Chondrocyte (in vitro differentiated cells): ENCODE results near the gene ACOX1. TPM values are rescaled to one million over a fixed set of nuclear protein-coding genes. Genes with fewer than 3 reads are reported as not detected.

Experiments
- DNase-seq: peaks from one replicate; pipeline ENCODE4 v3.0.0; 2021; ENCODE audit warnings: mixed read lengths, low spot score
- H3K27ac Mint-ChIP-seq: one replicate; pipeline ENCODE4 v1.8.0; 2021; ENCODE audit warnings: mild to moderate bottlenecking, moderate library complexity, mixed read lengths; ENCODE audit not compliant: unreplicated experiment
- H3K27me3 Mint-ChIP-seq: 2 replicates; pipeline ENCODE4 v1.8.0; 2021; ENCODE audit warnings: low read depth, mixed read lengths
- H3K36me3 Mint-ChIP-seq: 2 replicates; pipeline ENCODE4 v1.8.0; 2021; ENCODE audit warnings: low read depth, mixed read lengths
- H3K4me1 Mint-ChIP-seq: 2 replicates; pipeline ENCODE4 v1.8.0; 2021; ENCODE audit warnings: low read depth, mild to moderate bottlenecking, mixed read lengths
- H3K4me3 Mint-ChIP-seq: one replicate; pipeline ENCODE4 v1.8.0; 2021; ENCODE audit warnings: mild to moderate bottlenecking, moderate library complexity, mixed read lengths; ENCODE audit not compliant: unreplicated experiment
- H3K9me3 Mint-ChIP-seq: 2 replicates; pipeline ENCODE4 v1.8.0; 2021; ENCODE audit warnings: low read depth, mixed read lengths
- total RNA-seq: library from RNA; stranded (reverse); gene quantifications from 3 replicates; pipeline ENCODE4 v1.2.1, GENCODE V29; 2021
- TF ChIP-seq, protein P1 (sequence below): fragments of 200-600 bp; sonication (generic); IDR thresholded peaks from 2 replicates; pipeline ENCODE4 v1.5.0; 2021; ENCODE audit warnings: antibody characterized with exemption, mild to moderate bottlenecking, moderate library complexity

Gene ACOX1
- total RNA-seq, 1 donor from 2014 or later: 50.2 TPM

DNA sequence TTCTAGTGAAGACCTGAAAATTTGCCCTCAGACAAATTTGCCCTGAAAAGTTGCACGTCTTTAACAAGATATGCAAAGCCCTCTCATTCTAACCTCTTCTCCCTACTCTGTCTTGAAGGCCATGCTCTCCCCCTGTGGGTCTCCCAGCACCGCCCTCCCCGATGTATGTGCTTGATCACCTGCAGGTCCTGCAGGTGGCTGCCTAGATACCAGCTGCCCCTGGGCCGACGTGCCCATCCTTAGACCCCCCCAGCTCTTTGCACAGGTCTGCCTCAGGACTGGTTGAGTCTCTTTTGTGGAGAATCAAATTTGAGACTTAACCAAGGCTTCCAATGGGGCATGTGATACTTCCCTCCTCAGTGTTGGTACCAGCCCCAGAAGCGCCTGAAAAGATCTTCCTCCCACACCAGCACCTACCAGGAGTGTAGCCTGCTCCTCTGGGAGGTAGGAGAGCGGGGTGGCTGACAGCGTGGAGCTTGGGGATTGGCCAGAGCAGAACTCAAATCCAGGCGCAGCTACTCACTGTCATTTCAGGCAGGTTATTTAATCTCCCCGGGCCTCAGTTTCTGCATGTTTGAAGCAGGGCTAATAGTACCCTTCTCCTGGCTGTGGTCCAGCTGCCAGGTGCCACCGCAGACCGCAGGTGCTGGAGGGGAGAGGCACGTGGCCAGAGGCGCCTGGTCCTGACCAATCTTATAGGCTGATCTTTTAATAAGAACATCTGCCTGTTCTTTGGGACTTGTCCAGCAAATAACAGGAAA, 69.7 kb downstream of the ACOX1 start:
- Mint-ChIP-seq H3K27ac (no peak overlapping the region), H3K4me1 (peaks cover 4% of the 10 kb centered on the region), H3K9me3 (no peaks in the 10 kb centered on the region), H3K36me3 (peaks cover 6% of the 10 kb centered on the region), H3K27me3 (no peaks in the 10 kb centered on the region), H3K4me3 (no peak overlapping the region)
- DNase-seq: no peak
- TF ChIP-seq, protein P1, sequence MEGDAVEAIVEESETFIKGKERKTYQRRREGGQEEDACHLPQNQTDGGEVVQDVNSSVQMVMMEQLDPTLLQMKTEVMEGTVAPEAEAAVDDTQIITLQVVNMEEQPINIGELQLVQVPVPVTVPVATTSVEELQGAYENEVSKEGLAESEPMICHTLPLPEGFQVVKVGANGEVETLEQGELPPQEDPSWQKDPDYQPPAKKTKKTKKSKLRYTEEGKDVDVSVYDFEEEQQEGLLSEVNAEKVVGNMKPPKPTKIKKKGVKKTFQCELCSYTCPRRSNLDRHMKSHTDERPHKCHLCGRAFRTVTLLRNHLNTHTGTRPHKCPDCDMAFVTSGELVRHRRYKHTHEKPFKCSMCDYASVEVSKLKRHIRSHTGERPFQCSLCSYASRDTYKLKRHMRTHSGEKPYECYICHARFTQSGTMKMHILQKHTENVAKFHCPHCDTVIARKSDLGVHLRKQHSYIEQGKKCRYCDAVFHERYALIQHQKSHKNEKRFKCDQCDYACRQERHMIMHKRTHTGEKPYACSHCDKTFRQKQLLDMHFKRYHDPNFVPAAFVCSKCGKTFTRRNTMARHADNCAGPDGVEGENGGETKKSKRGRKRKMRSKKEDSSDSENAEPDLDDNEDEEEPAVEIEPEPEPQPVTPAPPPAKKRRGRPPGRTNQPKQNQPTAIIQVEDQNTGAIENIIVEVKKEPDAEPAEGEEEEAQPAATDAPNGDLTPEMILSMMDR: no peak

DNA sequence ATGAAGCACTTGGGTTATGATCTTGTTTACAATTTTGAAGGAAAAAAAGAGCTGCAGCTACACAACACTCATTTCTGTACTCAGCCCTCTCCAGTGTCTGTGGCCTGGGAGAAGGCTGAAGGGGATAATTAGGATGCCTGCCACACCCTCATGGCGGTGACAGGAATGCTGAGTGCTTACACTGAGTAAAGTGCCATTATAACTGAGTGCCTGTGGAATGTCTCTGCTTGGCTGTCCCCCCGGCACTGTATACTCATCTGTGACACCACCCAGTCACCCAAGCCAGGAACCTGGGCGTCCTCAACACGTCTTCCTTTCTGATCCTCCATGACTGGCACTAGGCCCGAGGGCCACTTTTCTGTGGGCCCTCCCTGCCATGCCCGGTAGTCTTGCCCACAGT, 70.8 kb downstream of the ACOX1 start:
- Mint-ChIP-seq H3K4me1 (peaks cover 9% of the 10 kb centered on the region), H3K27me3 (no peaks in the 10 kb centered on the region), H3K9me3 (no peaks in the 10 kb centered on the region), H3K4me3 (no peak overlapping the region), H3K36me3 (peaks cover 3% of the 10 kb centered on the region), H3K27ac (peak overlapping the region; percentile 17)
- DNase-seq: no peak
- TF ChIP-seq, protein P1: no peak

DNA sequence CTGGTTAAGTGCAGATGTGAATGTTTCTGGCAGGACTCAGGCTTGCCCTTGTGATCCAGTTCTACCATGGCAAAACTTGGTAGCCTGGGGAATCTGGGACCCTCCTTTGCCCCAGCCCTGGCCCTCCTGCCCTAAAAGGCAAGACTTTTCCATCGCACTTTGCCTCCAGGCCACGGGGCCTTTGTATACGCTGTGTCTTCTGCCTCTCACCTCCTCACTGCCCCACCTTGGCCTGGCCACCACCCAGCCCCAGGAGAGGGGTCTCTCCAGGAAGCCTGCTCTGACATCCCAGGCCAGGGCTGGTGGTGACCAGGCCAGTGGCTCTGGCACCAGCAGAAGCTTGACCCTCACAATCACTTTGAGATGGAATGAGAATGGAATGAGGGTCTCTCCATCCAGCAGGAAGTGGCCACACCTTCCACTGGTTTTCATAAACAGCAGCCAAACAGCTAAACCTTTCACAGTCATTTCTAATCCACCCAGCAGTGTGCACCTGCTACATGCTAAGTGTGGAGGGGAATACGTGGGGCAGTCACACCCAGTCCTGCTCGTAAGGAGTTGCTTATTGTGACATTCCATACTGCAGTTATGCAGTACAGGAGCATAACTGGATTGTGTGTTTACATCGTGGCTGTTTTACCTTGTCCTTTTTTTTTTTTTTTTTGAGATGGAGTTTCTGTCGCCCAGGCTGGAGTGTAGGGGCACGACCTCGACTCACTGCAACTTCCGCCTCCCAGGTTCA, 72.7 kb downstream of the ACOX1 start:
- no peaks in the 10 kb centered on the region for H3K27me3 Mint-ChIP-seq
- DNase-seq: no peak
- no peaks in the 10 kb centered on the region for H3K9me3 Mint-ChIP-seq
- peak overlapping the region; percentile 65 for H3K27ac Mint-ChIP-seq
- no peak overlapping the region for H3K4me3 Mint-ChIP-seq
- H3K4me1 Mint-ChIP-seq: peaks cover 9% of the 10 kb centered on the region
- no peaks in the 10 kb centered on the region for H3K36me3 Mint-ChIP-seq
- TF ChIP-seq, protein P1: no peak

DNA sequence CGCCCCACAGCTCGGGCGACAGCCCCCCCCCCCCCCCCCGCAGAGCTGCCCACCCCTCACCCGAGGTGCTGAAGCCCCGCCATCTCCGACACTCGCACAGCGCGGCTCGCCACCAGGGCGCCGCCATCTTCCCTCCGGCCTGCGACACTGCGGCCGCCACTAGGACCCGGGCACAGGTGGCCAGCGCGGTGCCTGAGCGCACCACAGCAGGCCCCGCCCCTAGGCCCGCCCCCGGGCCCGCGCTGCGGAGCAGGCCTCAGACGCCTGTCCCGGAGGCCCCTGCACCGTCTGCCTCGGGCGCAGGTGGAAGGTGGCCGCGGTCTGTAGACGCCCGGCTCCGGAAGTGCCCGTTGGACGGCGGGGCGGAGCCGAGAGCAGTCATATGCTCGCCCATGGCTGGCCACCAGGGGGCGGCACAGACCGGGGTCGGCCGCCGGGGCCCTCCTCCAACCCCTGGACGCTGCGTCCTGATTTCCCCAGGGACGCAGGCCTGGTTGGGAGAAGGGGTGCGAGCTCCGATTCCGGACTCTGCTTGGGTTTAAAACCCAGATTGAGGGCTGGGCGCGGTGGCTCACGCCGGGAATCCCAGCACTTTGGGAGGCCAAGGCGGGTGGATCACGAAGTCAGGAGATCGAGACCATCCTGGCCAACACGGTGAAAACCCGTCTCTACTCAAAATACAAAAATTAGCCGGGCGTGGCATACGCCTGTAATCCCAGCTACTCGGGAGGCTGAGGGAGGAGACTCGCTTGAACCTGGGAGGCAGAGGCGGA, 74.0 kb downstream of the ACOX1 start, which contains the start of gene MRPL38:
MRPL38 (minus strand) TSS at position 136 of the 773 bp plus-strand sequence; CDS start at position 127, 9 bp downstream.
- Mint-ChIP-seq H3K4me3 (peak within 1 kb of the TSS; percentile 91), H3K27me3 (no peaks in the 10 kb centered on the region), H3K9me3 (no peaks in the 10 kb centered on the region), H3K36me3 (peaks cover 3% of the 10 kb centered on the region), H3K4me1 (peaks cover 9% of the 10 kb centered on the region), H3K27ac (peak within 1 kb of the TSS; percentile 90)
- peak; percentile 96 for DNase-seq
- TF ChIP-seq, protein P1: peak; percentile 100

DNA sequence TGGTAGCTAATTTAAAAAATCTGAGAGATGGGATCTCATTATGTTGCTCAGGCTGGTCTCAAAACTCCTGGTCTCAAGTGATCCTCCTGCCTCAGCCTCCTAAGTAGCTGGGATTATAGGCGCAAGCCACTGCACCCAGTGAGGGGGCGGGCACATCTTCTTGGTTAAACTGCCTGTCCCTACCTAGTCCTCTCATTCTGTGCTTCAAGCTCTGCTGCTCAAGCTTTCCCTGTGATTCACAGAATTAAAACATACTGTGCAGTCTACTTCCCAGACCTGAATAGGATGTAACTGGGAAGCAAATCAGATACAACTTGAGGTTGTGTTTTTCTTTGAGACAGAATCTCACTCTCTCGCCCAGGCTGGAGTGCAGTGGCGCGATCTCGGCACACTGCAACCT, 76.6 kb downstream of the ACOX1 start:
- Mint-ChIP-seq H3K27me3 (no peaks in the 10 kb centered on the region), H3K9me3 (no peaks in the 10 kb centered on the region), H3K4me1 (peaks cover 13% of the 10 kb centered on the region), H3K27ac (no peak overlapping the region), H3K4me3 (no peak overlapping the region), H3K36me3 (peaks cover 8% of the 10 kb centered on the region)
- TF ChIP-seq, protein P1: no peak
- DNase-seq: no peak
